ENCODE data around the gene TRUB1.

Gene TRUB1

DNA sequence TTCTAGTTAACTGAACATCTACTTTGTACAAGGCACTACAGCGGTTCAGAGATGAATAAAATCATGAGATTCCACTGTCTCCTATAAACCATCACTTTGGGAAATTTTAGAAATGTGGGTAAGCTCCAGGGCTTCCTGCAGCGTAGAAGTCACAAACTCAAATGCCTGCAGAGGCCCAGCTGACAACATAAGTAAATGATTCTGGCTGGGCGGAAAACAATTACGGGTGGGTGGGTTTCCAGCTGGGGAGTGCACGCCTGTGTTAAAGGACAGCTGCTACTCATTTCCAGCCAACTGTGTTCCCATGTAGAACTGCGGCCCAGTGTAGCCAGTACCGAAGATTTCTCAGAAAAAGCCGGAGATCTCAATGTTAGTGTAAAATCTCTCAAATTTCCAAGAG lies 85.7 kb downstream of the TRUB1 start:
- Histone ChIP-seq H3K27ac (no peak overlapping the region), H3K4me3 (no peak overlapping the region)

DNA sequence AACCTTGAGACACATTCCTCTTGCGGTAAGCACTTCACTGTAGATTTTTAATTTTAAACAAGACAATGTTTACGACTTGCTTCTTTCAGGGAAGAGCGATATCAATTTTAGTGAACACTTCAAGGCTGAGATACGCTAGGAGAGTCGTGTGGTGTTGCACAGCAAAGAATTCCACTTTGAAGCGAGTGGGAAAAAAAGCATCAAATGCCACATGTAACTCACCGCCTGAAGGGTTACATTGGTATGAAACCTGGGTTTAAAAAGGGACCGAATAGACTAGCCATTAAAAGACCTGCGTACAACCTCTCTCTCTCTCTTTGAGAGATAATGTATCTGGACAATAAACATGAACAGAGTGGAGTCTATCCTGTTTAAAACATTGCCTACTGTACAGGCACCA lies 86.4 kb downstream of the TRUB1 start:
- Histone ChIP-seq H3K4me3 (no peak overlapping the region), H3K27ac (no peak overlapping the region)

- Histone ChIP-seq H3K27ac (no peak overlapping the region), H3K4me3 (no peak overlapping the region)
These were observed 88.2 kb downstream of the TRUB1 start for GRCh38 chr10:115026056-115026745.

- H3K27ac ChIP-seq: no peak overlapping the region
- H3K4me3 ChIP-seq: no peak overlapping the region
These were observed 88.7 kb downstream of the TRUB1 start for GRCh38 chr10:115026746-115027140.

Measured in skin epidermis (tissue), 12 donors.